ENCODE results near the gene ADGRE1.

DNA sequence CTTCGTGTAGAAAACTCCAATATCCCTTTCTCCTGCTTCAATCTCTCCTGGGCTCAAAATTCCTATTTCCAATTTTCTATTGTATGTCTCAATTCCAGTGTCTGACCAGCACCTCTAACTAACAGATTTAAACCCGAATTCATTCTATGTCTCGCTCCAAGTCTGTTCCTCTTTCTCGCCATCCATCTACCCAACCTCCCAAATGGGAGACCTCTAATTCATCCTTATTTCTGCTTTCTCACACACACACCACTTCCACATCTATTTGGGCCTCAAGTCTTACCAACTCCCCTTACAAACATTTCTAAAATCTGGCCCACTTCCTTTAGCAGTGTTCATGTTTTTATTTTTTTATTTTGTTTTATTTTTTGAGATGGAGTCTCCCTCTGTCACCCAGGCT, 80.6 kb downstream of the ADGRE1 start:
- TF ChIP-seq POLR2A (IDR thresholded peaks at IDR 0.05; ENCODE audit: insufficient read depth in 1 of 2, low read depth in 2 of 2, low read length in 2 of 2) (no peak), SIN3A (IDR thresholded peaks at IDR 0.05; ENCODE audit: borderline replicate concordance, low read depth, low read length) (no peak), KLF13 (CRISPR knock-in tag; IDR thresholded peaks at IDR 0.05) (no peak), MAFF (IDR thresholded peaks at IDR 0.05; ENCODE audit: low read depth, low read length) (no peak), PAX8 (CRISPR knock-in tag; IDR thresholded peaks at IDR 0.05; ENCODE audit: borderline replicate concordance) (no peak), HDAC1 (CRISPR knock-in tag; IDR thresholded peaks at IDR 0.05) (no peak), SNRNP70 (IDR thresholded peaks at IDR 0.05; ENCODE audit: low read depth, low read length) (no peak), HCFC1 (IDR thresholded peaks at IDR 0.05; ENCODE audit: low read depth, low read length) (no peak), ZZZ3 (CRISPR knock-in tag; IDR thresholded peaks at IDR 0.05; ENCODE audit: borderline replicate concordance) (no peak), ZNF431 (CRISPR knock-in tag; IDR thresholded peaks at IDR 0.05; ENCODE audit: borderline replicate concordance, low read depth) (no peak)
- TF ChIP-seq, protein P1, sequence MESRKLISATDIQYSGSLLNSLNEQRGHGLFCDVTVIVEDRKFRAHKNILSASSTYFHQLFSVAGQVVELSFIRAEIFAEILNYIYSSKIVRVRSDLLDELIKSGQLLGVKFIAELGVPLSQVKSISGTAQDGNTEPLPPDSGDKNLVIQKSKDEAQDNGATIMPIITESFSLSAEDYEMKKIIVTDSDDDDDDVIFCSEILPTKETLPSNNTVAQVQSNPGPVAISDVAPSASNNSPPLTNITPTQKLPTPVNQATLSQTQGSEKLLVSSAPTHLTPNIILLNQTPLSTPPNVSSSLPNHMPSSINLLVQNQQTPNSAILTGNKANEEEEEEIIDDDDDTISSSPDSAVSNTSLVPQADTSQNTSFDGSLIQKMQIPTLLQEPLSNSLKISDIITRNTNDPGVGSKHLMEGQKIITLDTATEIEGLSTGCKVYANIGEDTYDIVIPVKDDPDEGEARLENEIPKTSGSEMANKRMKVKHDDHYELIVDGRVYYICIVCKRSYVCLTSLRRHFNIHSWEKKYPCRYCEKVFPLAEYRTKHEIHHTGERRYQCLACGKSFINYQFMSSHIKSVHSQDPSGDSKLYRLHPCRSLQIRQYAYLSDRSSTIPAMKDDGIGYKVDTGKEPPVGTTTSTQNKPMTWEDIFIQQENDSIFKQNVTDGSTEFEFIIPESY (CRISPR knock-in tag; IDR thresholded peaks at IDR 0.05), result no peak
- TF ChIP-seq, protein P2, sequence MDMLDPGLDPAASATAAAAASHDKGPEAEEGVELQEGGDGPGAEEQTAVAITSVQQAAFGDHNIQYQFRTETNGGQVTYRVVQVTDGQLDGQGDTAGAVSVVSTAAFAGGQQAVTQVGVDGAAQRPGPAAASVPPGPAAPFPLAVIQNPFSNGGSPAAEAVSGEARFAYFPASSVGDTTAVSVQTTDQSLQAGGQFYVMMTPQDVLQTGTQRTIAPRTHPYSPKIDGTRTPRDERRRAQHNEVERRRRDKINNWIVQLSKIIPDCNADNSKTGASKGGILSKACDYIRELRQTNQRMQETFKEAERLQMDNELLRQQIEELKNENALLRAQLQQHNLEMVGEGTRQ (IDR thresholded peaks at IDR 0.05; ENCODE audit: low read depth, low read length), result no peak
- TF ChIP-seq, protein P2 (CRISPR knock-in tag; IDR thresholded peaks at IDR 0.05; ENCODE audit: borderline replicate concordance), result no peak

Data from HepG2 (cell line).